A549 (cell line): ENCODE results near the gene CHSY3.

ENCODE experiments used
- CEBPB ChIP-seq, 2 experiments: fragments of >200 bp in 1 of 2; sonication (Bioruptor Twin) in 1 of 2; formaldehyde crosslinking in 1 of 2; IDR thresholded peaks; 2 replicates each; pipeline ENCODE4 v1.6.1; 2012 to 2016
- NR3C1 ChIP-seq: fragments of >200 bp; sonication (Bioruptor Twin); formaldehyde crosslinking; IDR thresholded peaks from 3 replicates; pipeline ENCODE4 v1.6.1; 2017
- PHF8 ChIP-seq: fragments of 200-600 bp; sonication (generic); IDR thresholded peaks from 2 replicates; pipeline ENCODE4 v1.6.1; 2016; ENCODE audit warnings: low read depth, mild to moderate bottlenecking, antibody characterized with exemption, moderate library complexity, borderline replicate concordance
- POLR2A ChIP-seq: IDR thresholded peaks from 2 replicates; pipeline ENCODE4 v1.6.1; 2012; ENCODE audit warnings: mild to moderate bottlenecking, low read length
- RFX5 ChIP-seq: fragments of 450-650 bp; IDR thresholded peaks from 2 replicates; pipeline ENCODE4 v1.7.1; 2014; ENCODE audit warnings: antibody characterized with exemption, mild to moderate bottlenecking, moderate library complexity
- ZNF302 ChIP-seq: fragments of 250-450 bp; sonication (Bioruptor Pico); IDR thresholded peaks from 2 replicates; pipeline ENCODE4 v1.9.0; 2021; ENCODE audit warnings: inconsistent platforms, mild to moderate bottlenecking, moderate library complexity
- TF ChIP-seq, protein P1 (sequence below): fragments of >200 bp; sonication (Bioruptor Twin); formaldehyde crosslinking; IDR thresholded peaks from 3 replicates; pipeline ENCODE4 v1.5.1; 2016
- TF ChIP-seq, protein P2 (sequence below): IDR thresholded peaks from 2 replicates; pipeline ENCODE4 v1.6.1; 2012

DNA sequence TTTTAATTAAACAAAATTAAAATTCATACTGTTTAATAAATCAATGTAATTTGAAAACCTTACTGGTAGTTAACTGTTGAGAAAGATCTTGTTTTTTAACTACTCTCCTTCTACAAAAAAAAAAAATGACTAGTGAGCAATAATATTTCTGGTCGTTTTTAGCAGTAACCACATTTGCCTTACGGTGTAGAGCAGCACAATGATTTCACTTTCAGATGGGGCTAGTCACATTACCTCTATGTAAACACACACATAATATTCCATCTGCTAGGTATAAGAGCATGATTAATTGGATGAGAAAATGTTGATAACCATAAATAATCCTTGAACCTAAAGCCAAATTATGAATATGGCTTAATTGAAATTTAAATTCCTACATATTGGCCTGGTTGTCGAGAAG, 198.1 kb downstream of the CHSY3 start:
- TF ChIP-seq RFX5 = no peak
- no peak for TF ChIP-seq NR3C1
- TF ChIP-seq, protein P1, sequence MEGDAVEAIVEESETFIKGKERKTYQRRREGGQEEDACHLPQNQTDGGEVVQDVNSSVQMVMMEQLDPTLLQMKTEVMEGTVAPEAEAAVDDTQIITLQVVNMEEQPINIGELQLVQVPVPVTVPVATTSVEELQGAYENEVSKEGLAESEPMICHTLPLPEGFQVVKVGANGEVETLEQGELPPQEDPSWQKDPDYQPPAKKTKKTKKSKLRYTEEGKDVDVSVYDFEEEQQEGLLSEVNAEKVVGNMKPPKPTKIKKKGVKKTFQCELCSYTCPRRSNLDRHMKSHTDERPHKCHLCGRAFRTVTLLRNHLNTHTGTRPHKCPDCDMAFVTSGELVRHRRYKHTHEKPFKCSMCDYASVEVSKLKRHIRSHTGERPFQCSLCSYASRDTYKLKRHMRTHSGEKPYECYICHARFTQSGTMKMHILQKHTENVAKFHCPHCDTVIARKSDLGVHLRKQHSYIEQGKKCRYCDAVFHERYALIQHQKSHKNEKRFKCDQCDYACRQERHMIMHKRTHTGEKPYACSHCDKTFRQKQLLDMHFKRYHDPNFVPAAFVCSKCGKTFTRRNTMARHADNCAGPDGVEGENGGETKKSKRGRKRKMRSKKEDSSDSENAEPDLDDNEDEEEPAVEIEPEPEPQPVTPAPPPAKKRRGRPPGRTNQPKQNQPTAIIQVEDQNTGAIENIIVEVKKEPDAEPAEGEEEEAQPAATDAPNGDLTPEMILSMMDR = no peak
- TF ChIP-seq, protein P2, sequence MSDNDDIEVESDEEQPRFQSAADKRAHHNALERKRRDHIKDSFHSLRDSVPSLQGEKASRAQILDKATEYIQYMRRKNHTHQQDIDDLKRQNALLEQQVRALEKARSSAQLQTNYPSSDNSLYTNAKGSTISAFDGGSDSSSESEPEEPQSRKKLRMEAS = no peak
- no peak for TF ChIP-seq POLR2A
- no peak for TF ChIP-seq CEBPB (IDR thresholded peaks at IDR 0.05)
- TF ChIP-seq ZNF302 = no peak
- no peak for TF ChIP-seq PHF8
